NCI-H2107 treated with DMSO at 0.1 percent for 48 hours (cell line): ENCODE measurements around the gene HPS6.
"Not testable (repeated sequence)": the region's sequence is repeated elsewhere in the genome, so short reads cannot be mapped to it uniquely, and the experiment has no call there.

Source experiments
- DNase-seq: peaks from one replicate; lab custom pipeline; 2025; ENCODE audit not compliant: unreplicated experiment; lab: John Stamatoyannopoulos, UW

The HPS6 gene

GRCh38 chr10:102064868-102065560, at the start of gene HPS6:
Gene HPS6 (plus strand): TSS chr10:102065349. CDS start chr10:102065475, 126 bp downstream.
- peak; percentile 4 for DNase-seq

GRCh38 chr10:102016416-102016815, 48.7 kb upstream of the HPS6 start:
- DNase-seq = no peak

- no peak for DNase-seq
These were observed 47.9 kb upstream of the HPS6 start for GRCh38 chr10:102017295-102017694.

- no peak for DNase-seq
These were observed 44.2 kb upstream of the HPS6 start for GRCh38 chr10:102020938-102021337.

GRCh38 chr10:102024799-102025198, 40.4 kb upstream of the HPS6 start:
- DNase-seq = no peak

- DNase-seq = no peak
These were observed 37.9 kb upstream of the HPS6 start for GRCh38 chr10:102027261-102027660.

- no peak for DNase-seq
These were observed 31.4 kb upstream of the HPS6 start for GRCh38 chr10:102033787-102034186.

- not testable (repeated sequence) for DNase-seq
These were observed 29.3 kb upstream of the HPS6 start for GRCh38 chr10:102035807-102036206.

GRCh38 chr10:102038410-102038809, 26.7 kb upstream of the HPS6 start:
- DNase-seq = no peak

GRCh38 chr10:102040305-102041050, 24.7 kb upstream of the HPS6 start:
- no peak for DNase-seq

GRCh38 chr10:102045292-102045691, 19.9 kb upstream of the HPS6 start:
- DNase-seq = no peak

- DNase-seq = no peak
These were observed 19.1 kb upstream of the HPS6 start for GRCh38 chr10:102046095-102046494.

- not testable (repeated sequence) for DNase-seq
These were observed 10.1 kb upstream of the HPS6 start for GRCh38 chr10:102054881-102055646.

GRCh38 chr10:102055647-102056419, 9.3 kb upstream of the HPS6 start, which contains the start of gene ARMH3:
Gene ARMH3 (minus strand): TSS chr10:102056173. CDS start chr10:102040114, 16,059 bp downstream.
- peak; percentile 73 for DNase-seq

GRCh38 chr10:102059987-102060386, 5.2 kb upstream of the HPS6 start:
- DNase-seq = no peak

- DNase-seq = no peak
These were observed 664 bp upstream of the HPS6 start for GRCh38 chr10:102064503-102064867.

GRCh38 chr10:102065561-102066398, 631 bp downstream of the HPS6 start:
- no peak for DNase-seq

- DNase-seq = no peak
These were observed 1.4 kb downstream of the HPS6 start for GRCh38 chr10:102066399-102067088.
